Measurements from ENCODE around the gene TYRP1.

Gene TYRP1

DNA sequence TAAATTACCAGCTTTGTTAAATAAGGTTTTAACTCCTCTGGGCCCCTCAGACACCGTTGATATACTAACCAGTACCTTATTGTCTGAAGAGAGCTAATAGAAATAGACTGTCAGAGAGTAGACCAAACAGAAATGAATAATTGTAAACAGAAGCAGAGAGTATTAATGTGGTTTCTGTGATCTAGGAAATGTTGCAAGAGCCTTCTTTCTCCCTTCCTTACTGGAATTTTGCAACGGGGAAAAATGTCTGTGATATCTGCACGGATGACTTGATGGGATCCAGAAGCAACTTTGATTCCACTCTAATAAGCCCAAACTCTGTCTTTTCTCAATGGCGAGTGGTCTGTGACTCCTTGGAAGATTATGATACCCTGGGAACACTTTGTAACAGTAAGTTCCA, 5.1 kb downstream of the TYRP1 start:
- Histone ChIP-seq H3K9ac (ENCODE audit: low read depth, low read length, poor library complexity) (no peak overlapping the region), H2BK5ac (ENCODE audit: low read length) (no peak overlapping the region), H3K9me3 (replicated peaks in 1 of 2; ENCODE audit: control insufficient read depth in 2 of 2, insufficient read depth in 1 of 2, low read depth in 1 of 2, low read length in 2 of 2) (no peaks in the 10 kb centered on the region), H3K23ac (ENCODE audit: low read depth, low read length, poor library complexity) (no peak overlapping the region), H2AFZ (ENCODE audit: low read length) (no peak overlapping the region), H3K4ac (ENCODE audit: low read length) (no peak overlapping the region), H2BK15ac (ENCODE audit: low read length) (no peak overlapping the region), H3K14ac (ENCODE audit: low read length) (no peak overlapping the region), H3K27me3 (ENCODE audit: control insufficient read depth in 3 of 3, insufficient read depth in 3 of 3, low read depth in 1 of 3, low read length in 3 of 3) (no peaks in the 10 kb centered on the region), H4K8ac (ENCODE audit: low read depth, low read length) (no peak overlapping the region), H3K4me2 (ENCODE audit: insufficient read depth, low read length, poor library complexity, severe bottlenecking) (no peak overlapping the region), H3K4me1 (ENCODE audit: control insufficient read depth in 2 of 2, insufficient read depth in 1 of 2, low read depth in 1 of 2, low read length in 2 of 2) (peaks cover 0 to 3% of the 10 kb centered on the region in 2 donors), H2AK5ac (ENCODE audit: low read depth, low read length) (no peak overlapping the region), H3K79me1 (ENCODE audit: low read depth, low read length) (no peaks in the 10 kb centered on the region), H3K36me3 (replicated peaks in 1 of 2; ENCODE audit: control insufficient read depth in 2 of 2, insufficient read depth in 2 of 2, low read length in 2 of 2) (no peaks in the 10 kb centered on the region), H3K4me3 (ENCODE audit: low read length in 2 of 2) (no peak overlapping the region), H2BK120ac (ENCODE audit: low read depth, low read length) (no peak overlapping the region), H3K18ac (ENCODE audit: low read length) (no peak overlapping the region), H3K27ac (replicated peaks; ENCODE audit: low read length) (no peak overlapping the region), H4K91ac (ENCODE audit: low read depth, low read length, poor library complexity) (no peak overlapping the region), H2BK12ac (ENCODE audit: low read length) (no peak overlapping the region)
- no peak for DNase-seq (ENCODE audit: low spot score)
- WGBS, 2 donors (ENCODE audit: extremely low coverage in 2 of 2, insufficient read length in 2 of 2, insufficient replicate concordance in 1 of 2), result no CpG with 5 or more reads among the region's 4 CpGs

DNA sequence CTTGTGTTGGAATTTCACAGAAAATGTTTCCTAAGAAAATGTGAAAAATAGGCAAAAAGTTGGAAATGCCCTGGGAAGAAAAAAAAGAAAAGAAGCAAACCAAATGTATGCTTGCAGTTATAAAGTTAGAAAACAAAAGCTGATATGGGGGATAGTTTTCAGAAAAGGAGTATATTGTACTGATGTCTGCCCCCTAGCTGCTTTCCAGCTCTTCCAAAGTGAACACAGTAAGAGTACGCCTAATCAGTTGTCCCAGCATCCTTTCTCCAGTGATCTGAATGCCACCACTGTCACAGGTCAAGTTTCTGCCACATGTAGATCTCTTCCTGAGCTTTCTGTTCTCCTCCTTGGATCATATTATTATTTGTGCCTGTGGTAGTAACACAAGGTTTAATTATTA, 5.8 kb downstream of the TYRP1 start:
- Histone ChIP-seq H3K4me2 (ENCODE audit: insufficient read depth, low read length, poor library complexity, severe bottlenecking) (no peak overlapping the region), H2BK5ac (ENCODE audit: low read length) (no peak overlapping the region), H2BK12ac (ENCODE audit: low read length) (no peak overlapping the region), H2AK5ac (ENCODE audit: low read depth, low read length) (no peak overlapping the region), H4K8ac (ENCODE audit: low read depth, low read length) (no peak overlapping the region), H3K36me3 (replicated peaks in 1 of 2; ENCODE audit: control insufficient read depth in 2 of 2, insufficient read depth in 2 of 2, low read length in 2 of 2) (no peaks in the 10 kb centered on the region), H3K14ac (ENCODE audit: low read length) (no peak overlapping the region), H2BK120ac (ENCODE audit: low read depth, low read length) (no peak overlapping the region), H3K18ac (ENCODE audit: low read length) (no peak overlapping the region), H3K9me3 (replicated peaks in 1 of 2; ENCODE audit: control insufficient read depth in 2 of 2, insufficient read depth in 1 of 2, low read depth in 1 of 2, low read length in 2 of 2) (no peaks in the 10 kb centered on the region), H3K27ac (replicated peaks; ENCODE audit: low read length) (no peak overlapping the region), H3K4me1 (ENCODE audit: control insufficient read depth in 2 of 2, insufficient read depth in 1 of 2, low read depth in 1 of 2, low read length in 2 of 2) (peaks cover 0 to 2% of the 10 kb centered on the region in 2 donors), H3K27me3 (ENCODE audit: control insufficient read depth in 3 of 3, insufficient read depth in 3 of 3, low read depth in 1 of 3, low read length in 3 of 3) (no peaks in the 10 kb centered on the region), H4K91ac (ENCODE audit: low read depth, low read length, poor library complexity) (no peak overlapping the region), H3K79me1 (ENCODE audit: low read depth, low read length) (no peaks in the 10 kb centered on the region), H3K4me3 (ENCODE audit: low read length in 2 of 2) (no peak overlapping the region), H2BK15ac (ENCODE audit: low read length) (no peak overlapping the region), H2AFZ (ENCODE audit: low read length) (no peak overlapping the region), H3K4ac (ENCODE audit: low read length) (no peak overlapping the region), H3K9ac (ENCODE audit: low read depth, low read length, poor library complexity) (no peak overlapping the region), H3K23ac (ENCODE audit: low read depth, low read length, poor library complexity) (no peak overlapping the region)
- no peak for DNase-seq (ENCODE audit: low spot score)
- no CpG with 5 or more reads among the region's 1 CpG for WGBS, 2 donors (ENCODE audit: extremely low coverage in 2 of 2, insufficient read length in 2 of 2, insufficient replicate concordance in 1 of 2)

DNA sequence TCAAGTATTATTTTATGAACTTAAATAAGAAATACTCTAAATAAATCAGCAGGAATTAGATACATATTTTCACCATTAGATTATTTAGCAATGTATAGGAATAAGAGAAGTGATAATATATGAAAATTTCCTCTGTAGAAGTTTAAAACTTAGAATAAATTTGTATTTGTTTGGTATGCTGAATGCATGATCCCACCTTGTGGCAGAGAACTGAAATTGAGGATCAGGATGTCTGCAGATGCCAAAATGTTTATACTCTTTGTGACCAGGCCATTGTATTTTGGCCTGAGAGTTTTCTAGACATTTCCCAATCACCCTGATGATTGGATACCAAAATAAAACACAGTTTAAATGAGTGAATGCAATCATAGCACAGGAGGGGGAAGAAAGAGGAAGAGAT, 6.3 kb downstream of the TYRP1 start:
- Histone ChIP-seq H4K8ac (ENCODE audit: low read depth, low read length) (no peak overlapping the region), H3K27ac (replicated peaks; ENCODE audit: low read length) (no peak overlapping the region), H3K18ac (ENCODE audit: low read length) (no peak overlapping the region), H2AK5ac (ENCODE audit: low read depth, low read length) (no peak overlapping the region), H2BK5ac (ENCODE audit: low read length) (no peak overlapping the region), H2BK12ac (ENCODE audit: low read length) (no peak overlapping the region), H2AFZ (ENCODE audit: low read length) (no peak overlapping the region), H3K27me3 (ENCODE audit: control insufficient read depth in 3 of 3, insufficient read depth in 3 of 3, low read depth in 1 of 3, low read length in 3 of 3) (no peaks in the 10 kb centered on the region), H3K36me3 (replicated peaks in 1 of 2; ENCODE audit: control insufficient read depth in 2 of 2, insufficient read depth in 2 of 2, low read length in 2 of 2) (no peaks in the 10 kb centered on the region), H2BK15ac (ENCODE audit: low read length) (no peak overlapping the region), H3K4me3 (ENCODE audit: low read length in 2 of 2) (no peak overlapping the region), H3K4me1 (ENCODE audit: control insufficient read depth in 2 of 2, insufficient read depth in 1 of 2, low read depth in 1 of 2, low read length in 2 of 2) (no peaks in the 10 kb centered on the region), H3K14ac (ENCODE audit: low read length) (no peak overlapping the region), H2BK120ac (ENCODE audit: low read depth, low read length) (no peak overlapping the region), H3K4ac (ENCODE audit: low read length) (no peak overlapping the region), H3K9ac (ENCODE audit: low read depth, low read length, poor library complexity) (no peak overlapping the region), H3K23ac (ENCODE audit: low read depth, low read length, poor library complexity) (no peak overlapping the region), H3K9me3 (replicated peaks in 1 of 2; ENCODE audit: control insufficient read depth in 2 of 2, insufficient read depth in 1 of 2, low read depth in 1 of 2, low read length in 2 of 2) (no peaks in the 10 kb centered on the region), H4K91ac (ENCODE audit: low read depth, low read length, poor library complexity) (no peak overlapping the region), H3K4me2 (ENCODE audit: insufficient read depth, low read length, poor library complexity, severe bottlenecking) (no peak overlapping the region), H3K79me1 (ENCODE audit: low read depth, low read length) (no peaks in the 10 kb centered on the region)
- no peak for DNase-seq (ENCODE audit: low spot score)

DNA sequence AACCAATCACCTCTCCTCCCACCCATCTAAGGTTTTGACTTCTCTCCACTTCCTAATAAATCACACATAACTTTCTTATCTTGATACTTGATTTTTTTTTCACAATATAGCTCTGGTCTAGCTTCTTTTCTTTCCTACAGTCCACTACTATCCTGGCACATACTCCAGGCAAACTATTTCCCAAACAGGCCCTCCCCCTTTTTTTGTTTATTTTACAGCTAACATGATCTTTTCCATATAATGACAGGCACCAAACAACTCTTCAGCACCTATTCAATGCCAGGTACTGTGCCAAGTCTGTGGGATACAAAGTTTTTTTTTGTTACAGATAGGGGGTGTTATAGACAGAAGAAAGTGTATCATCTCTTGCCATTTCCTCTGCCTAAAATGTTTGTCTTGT, 7.9 kb downstream of the TYRP1 start:
- Histone ChIP-seq H3K9ac (ENCODE audit: low read depth, low read length, poor library complexity) (no peak overlapping the region), H2AFZ (ENCODE audit: low read length) (no peak overlapping the region), H3K18ac (ENCODE audit: low read length) (no peak overlapping the region), H3K23ac (ENCODE audit: low read depth, low read length, poor library complexity) (no peak overlapping the region), H3K79me1 (ENCODE audit: low read depth, low read length) (no peaks in the 10 kb centered on the region), H3K27me3 (ENCODE audit: control insufficient read depth in 3 of 3, insufficient read depth in 3 of 3, low read depth in 1 of 3, low read length in 3 of 3) (no peaks in the 10 kb centered on the region), H3K27ac (replicated peaks; ENCODE audit: low read length) (no peak overlapping the region), H3K9me3 (replicated peaks in 1 of 2; ENCODE audit: control insufficient read depth in 2 of 2, insufficient read depth in 1 of 2, low read depth in 1 of 2, low read length in 2 of 2) (no peaks in the 10 kb centered on the region), H2BK12ac (ENCODE audit: low read length) (no peak overlapping the region), H4K8ac (ENCODE audit: low read depth, low read length) (no peak overlapping the region), H3K4ac (ENCODE audit: low read length) (no peak overlapping the region), H3K4me2 (ENCODE audit: insufficient read depth, low read length, poor library complexity, severe bottlenecking) (no peak overlapping the region), H2BK5ac (ENCODE audit: low read length) (no peak overlapping the region), H3K14ac (ENCODE audit: low read length) (no peak overlapping the region), H2BK15ac (ENCODE audit: low read length) (no peak overlapping the region), H3K36me3 (replicated peaks in 1 of 2; ENCODE audit: control insufficient read depth in 2 of 2, insufficient read depth in 2 of 2, low read length in 2 of 2) (no peaks in the 10 kb centered on the region), H3K4me1 (ENCODE audit: control insufficient read depth in 2 of 2, insufficient read depth in 1 of 2, low read depth in 1 of 2, low read length in 2 of 2) (no peaks in the 10 kb centered on the region), H2BK120ac (ENCODE audit: low read depth, low read length) (no peak overlapping the region), H4K91ac (ENCODE audit: low read depth, low read length, poor library complexity) (no peak overlapping the region), H2AK5ac (ENCODE audit: low read depth, low read length) (no peak overlapping the region), H3K4me3 (ENCODE audit: low read length in 2 of 2) (no peak overlapping the region)
- DNase-seq (ENCODE audit: low spot score), result no peak
